ENCODE results near the gene TTC39C.

Gene TTC39C

DNA sequence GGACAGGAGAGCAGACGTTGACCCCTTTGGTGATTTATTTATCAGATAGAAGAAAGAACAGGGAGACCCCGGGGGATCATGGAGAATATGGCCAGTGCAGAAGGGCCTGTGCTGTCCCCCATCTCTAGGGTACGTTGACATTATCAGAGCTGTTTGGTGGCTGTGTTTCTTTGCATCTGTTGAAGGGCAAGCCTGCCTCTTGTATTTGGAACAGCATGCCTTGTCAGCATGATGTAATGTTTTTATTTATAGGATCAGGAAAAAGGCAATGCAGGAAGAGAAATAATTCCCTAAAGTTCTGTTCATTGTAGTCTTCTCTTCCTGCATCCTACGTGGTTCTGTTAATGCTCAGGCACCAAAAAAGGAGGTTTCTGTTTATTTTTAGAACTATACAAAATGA is 74.5 kb downstream of the TTC39C start:
- no peak for DNase-seq (ENCODE audit: low read depth)

DNA sequence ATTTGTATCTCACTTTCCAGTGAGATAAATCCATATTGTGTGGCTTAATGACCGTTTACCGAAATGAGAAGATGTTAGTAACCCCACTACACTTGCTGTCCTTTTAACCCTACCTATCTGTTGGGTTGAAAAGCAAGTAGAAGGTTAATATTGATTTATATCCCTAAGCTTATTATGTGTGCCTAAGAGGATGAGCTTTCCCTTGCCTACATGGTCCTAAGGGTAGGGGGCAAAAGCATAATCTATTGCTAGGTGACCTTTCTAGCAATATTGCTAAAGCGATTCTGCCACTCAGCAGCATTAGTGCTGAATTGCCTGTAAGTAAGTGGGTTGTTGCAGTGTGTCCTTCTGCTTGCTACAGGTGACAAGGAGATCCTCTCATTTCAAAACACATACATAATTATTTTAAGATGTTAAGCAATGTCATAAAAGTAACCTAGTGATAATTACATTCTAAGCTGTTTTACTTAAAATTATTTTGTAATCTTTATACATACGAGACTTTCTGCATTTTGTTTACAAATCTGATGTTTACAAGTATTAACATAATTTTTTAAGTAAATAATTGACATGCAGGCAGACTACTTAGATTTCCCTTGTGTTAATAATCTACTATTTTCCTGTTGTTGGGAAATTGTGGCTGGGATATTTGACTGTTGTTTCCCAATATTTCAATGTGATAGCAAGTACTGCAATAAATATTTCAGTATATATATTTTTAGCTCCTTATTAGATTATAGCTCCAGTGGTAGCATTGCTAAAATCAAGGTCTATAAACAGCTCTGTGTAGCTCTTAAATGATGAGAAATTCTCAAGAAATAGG is 75.2 kb downstream of the TTC39C start:
- DNase-seq (ENCODE audit: low read depth) = no peak

DNA sequence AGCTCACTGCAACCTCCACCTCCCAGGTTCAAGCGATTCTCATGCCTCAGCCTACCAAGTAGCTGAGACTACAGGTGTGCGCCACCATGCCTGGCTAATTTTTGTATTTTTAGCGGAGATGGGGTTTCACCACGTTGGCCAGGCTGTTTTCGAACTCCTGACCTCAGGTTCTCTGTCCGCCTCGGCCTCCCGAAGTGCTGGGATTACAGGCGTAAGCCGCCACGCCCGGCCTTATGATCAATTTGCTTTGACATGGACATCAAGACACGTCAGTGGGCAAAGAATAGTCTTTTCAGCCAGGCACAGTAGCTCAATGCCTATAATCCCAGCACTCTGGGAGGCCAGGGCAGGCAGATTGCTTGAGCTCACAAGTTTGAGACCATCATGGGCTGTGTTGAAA is 76.3 kb downstream of the TTC39C start:
- DNase-seq (ENCODE audit: low read depth) = no peak

DNA sequence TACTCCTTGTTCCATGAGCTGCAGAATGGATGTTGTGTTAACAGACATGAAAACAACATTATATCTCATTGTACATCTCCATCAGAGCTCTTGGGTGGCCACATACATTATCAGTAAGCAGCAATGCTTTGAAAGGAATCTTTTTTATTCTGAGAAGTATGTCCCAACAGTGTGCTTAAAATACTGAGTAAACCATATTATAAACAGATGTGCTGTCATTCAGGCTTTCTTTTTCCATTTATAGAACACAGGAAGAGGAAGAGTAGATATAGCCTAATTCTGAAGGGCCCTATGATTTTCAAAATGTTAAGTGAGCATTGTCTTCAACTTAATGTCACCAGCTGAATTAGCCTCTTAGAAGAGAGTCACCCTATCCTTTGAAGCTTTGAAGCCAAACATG is 80.0 kb downstream of the TTC39C start:
- no peak for DNase-seq (ENCODE audit: low read depth)

DNA sequence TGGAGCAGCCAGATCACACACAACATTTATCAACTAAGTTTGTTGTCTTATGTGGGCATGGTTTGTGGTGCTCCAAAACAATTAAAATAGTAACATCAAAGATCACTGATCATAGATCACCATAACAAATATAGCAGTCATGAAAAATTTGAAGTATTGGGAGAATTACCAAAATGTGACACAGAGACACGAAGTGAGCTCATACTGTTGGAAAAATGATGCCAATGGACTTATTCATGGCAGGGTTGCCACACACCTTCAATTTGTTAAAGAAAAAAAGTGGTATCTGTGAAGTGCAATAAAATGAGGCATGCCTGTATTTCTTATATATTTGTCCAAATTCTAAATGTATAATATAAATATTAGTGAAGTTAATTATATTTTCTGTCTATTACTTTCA is 81.4 kb downstream of the TTC39C start:
- no peak for DNase-seq (ENCODE audit: low read depth)

DNA sequence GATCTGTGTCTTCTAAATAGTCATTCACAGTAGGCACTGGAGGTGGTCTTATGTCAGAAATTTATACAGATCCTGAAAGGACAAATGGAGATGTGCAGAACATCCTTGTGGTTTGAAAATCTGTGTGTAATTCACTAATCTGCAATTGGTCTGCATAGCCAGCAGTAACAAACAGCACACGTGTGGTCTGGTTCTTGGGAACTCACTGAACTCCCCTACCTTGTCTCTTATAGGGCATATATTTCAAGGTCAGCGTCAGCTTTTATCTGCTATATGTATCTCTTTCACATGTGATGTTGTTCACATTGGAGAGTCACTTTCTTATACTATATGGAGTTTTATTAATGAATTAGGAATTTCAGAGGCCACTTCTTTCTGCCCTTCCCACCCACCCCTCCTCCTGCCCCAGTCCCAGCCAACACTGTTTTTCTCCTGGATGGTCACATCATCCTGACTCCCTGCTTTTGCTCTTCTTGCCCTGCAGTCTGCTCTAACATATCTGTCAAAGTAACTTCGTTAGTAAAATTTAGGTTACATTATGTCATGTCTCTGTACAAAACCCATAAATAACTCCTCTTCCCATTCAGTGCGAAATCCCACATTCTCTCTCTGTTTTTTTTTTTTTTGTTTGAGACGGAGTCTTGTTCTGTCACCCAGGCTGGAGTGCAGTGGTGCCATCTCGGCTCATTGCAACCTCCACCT is 88.9 kb downstream of the TTC39C start:
- no peak for DNase-seq (ENCODE audit: low read depth)

DNA sequence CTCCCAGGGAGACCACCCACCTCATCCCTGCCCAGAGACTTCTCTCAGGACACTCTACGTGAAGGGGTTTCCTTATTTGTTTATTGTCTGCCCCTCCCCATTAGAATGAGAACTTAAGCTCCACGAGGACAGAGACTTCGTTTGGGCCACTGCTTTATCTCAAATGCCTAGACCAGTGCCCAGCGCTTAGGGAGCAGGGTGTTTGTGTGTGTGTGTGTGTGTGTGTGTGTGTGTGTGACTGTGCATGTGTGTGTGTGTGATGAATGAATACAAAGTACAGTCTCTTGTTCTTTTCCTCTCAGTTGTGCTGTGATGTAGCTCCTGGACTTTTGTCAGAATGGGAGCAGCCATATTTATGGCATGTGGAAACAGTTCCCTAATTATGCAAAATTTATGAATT is 89.9 kb downstream of the TTC39C start:
- DNase-seq (ENCODE audit: low read depth) = no peak

DNA sequence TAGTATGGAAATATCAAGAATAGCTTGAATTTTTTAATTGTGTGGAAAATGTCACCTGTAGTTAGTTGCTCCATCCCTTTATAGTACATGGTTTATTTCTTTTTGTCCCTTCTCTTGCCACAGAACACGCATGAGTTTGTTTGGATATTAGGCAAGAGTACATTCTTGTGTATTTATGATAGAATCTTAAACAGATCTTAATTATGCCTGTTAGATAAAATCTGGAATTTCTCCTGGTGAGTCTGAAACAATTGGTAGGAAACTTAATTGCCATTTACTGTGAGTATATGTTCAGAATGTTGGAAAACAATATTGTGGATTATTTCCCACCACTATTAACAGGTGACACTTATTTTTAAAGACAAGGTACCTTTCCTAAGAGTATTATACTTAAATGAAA is 94.1 kb downstream of the TTC39C start:
- DNase-seq (ENCODE audit: low read depth) = no peak

DNA sequence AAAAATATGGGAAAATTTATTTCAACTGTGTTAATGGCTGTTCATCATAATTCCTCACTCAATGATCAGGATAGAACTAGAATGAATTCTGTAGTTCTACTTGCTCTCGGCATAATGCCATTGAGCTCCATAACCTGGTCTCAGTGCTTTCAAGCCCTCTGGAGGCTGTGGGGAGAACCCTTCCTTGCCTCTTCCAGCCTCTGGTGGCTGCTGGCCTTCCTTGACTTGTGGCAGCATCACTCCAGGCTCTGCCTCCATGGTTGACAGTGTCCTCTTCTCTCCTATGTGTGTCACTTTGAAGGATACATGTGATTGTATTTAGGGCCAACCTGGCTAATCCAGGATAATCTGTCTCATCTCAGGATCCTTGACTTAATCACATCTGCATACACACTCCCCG is 97.4 kb downstream of the TTC39C start:
- no peak for DNase-seq (ENCODE audit: low read depth)

DNA sequence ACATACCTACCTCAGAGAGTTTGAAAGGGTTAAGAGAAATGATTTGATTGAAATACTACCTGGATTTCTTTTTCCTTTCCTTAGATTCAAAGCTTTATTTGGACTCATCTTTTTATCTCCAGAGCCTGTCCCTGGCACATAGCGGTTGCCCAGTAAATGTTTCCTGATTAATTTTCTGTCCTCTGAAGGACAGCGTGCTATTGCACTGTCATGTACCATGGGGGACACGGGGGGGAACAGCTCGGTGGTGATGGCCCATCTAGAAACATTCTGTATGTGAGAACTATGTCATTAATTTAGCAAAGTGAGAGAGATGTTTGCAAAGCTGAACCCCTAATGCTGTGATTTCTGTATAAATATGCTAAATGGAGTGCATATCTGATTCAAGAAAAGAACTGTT is 97.9 kb downstream of the TTC39C start:
- no peak for DNase-seq (ENCODE audit: low read depth)

DNA sequence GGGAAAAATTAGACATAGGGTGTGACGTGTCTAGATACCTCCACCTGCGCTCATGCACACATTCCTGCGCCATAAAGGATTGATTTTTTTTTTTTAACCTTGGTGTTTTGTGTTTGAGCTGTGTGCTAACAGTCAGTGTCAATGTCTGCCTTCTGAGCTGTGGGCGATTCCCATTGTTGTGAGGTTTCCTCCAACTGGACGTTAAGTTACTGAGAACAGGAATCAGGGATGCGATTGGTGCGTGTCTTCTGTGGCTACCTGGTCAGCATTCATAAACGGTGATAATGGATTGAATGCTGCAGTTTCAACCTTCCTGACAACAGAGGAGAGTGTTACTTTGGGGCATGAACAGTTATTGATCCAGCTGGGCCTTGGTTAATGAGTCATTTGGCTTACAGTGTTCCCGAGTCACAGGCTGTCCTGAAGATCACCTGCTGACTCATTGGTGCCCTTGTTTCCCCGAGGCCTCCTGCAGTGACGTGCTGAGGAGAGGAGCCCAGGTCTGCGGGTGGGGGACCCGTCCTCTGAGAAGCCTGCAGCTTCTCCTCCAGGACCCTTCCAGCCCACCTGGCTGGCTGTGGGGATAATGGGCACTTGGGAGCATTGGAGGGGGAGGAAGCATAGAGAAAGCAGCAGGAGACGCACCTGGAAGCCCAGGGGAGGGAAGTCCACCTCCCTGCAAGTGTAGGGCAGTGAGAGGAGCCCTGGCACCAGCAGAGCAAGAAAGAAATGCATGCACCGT is 98.5 kb downstream of the TTC39C start:
- no peak for DNase-seq (ENCODE audit: low read depth)

DNA sequence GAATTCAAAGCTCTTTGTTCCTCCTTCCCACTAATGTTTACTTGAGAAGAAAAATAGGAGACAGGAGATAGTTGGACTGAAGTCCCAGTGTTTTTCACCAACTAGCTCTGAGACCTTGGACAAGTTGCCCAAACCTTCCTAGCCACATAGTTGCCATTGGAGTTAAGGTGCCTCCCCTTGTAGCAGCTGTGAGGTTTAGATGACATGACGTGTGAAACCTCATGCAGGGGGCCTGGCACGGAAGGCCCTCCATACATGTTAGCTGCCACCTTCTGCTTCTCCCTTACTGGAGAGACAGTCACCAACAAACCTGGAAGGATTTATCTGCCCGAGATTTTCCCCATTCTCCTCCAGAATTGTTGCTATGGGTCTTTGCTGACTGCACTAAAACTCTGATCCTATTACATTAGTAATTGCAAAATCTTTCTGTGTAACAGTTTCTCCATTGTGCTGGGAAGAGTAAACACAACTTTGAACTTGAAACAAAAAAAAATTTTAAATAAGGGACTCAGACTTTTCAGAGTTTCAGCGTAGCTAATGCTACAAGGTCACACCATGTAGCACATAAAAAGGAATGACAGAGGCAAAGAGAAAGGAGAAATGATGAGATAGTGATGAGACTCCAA is 100.5 kb downstream of the TTC39C start:
- no peak for DNase-seq (ENCODE audit: low read depth)

DNA sequence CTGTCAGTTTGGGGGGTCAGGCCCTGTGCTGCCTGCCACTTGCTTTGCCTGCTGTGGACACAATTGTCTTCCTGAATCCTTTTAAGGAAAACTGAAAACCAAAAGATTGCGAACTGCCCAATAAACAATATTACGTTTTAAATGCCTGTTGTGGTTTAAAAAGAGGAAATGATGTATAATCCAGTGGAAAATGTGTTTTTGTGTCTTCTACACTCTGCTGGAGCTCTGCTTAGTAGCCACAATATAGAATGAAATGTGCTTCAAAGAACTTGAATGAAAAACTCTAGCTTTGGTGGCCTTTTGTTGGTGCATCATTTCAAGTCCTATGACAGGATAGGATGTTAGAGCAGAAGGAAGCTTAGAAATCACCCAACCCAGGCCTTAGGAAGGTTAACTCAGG is 101.1 kb downstream of the TTC39C start:
- no peak for DNase-seq (ENCODE audit: low read depth)

DNA sequence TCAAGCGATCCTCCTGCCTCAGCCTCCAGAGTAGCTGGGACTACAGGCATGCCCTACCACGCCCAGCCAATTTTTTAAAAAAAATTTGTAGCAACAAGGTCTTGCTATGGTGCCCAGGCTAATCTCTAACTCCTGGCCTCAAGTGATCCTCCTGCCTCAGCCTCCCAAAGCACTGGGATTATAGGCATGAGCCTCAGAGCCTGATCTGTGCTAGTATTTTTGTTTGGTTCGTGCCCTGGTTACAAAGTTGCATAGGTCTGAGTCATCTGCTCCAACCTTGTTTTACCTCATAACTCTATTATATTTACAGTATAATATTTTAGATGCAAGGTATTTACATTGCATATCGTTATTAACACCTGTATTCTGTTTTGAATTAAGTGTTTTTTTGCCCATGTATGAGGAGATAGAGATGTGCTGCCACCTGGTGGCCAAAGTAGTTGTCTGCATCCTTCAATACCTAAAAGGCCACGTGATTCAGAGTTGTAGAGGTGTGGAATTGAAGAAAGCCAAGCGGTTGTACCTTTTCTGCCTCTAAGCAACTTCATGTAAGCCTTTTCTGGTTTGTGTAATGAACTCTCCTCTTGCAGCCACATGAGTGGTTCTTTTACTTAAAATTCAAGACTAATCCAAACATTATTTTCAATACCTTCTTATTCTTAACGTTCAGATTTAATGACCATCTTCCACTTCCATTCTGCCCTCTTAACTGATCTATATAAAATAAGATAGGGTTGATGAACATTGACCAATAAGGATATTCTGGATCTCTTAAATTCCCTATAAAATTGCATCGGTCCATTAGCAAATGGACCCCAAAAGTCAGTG is 104.4 kb downstream of the TTC39C start:
- DNase-seq (ENCODE audit: low read depth) = peak; percentile 63

DNA sequence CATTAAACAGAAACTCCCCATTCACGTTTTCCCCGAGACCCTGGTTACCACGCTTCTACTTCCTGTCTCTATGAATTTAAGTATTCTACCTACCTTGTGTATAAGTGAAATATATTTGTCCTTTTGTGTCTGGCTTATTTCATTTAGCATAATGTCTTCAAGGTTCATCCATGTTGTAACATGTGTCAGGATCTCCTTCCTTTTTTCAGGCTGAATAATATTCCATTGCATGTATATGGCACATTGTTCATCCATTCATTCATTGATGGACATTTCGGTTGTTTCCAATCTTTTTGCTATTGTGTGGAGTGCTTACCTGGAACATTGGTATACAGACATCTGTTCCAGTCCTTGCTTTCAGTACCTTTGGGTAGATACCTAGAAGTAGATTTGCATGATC is 106.1 kb downstream of the TTC39C start:
- no peak for DNase-seq (ENCODE audit: low read depth)

DNA sequence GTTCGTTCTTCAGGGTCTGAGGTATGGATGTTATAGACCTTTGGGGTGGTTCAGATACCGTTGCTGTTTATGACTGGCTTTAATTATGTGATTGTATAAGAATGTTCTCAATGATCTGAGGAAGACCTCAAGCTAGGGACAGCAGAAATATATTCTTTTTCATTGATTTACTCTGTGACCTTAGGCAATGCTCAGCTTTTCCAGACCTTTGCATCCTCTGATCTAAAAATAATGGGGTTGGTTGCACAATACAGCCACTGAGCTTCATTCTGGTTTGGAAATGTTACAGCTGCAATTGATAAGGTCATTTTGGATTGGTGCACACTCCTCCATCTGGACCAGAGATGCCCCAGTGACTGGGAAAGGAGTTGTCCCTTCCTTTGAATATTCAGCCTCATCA is 107.1 kb downstream of the TTC39C start:
- DNase-seq (ENCODE audit: low read depth) = no peak

DNA sequence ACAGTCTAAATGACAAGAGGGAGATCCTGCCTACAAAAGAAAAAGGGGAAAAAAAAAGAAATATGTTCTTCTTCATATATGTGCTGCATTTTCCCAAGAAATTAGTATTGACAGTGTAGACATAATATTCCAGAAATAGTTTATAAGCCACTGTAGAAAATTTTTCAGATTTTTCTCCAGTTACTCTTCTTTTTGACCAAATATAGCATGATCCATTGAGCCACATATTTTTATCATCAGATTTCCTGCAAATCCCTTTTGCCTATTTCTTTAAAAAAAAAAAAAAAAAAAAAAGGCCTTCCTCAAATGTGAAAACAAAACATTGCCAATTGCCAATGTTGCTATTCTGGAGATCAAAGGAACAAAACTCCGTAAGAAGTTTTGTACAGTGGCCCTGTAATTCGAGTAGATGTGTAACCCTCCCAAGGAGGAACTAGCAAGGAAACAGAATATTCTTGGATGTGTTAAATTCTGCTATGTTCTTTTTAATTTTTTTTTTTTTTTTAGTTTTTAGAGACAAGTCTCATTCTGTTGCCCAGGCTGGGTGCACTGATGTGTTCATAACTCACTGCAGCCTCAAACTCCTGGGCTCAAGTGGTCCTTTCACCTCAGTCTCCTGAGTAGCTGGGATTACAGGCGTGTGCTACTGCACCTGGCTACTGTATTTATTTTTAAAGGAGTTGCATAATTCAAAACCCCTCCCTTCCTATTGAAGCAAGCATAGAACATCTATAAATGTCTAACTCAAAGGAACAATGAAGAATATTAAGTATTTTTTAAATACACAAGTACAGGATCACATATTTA is 111.8 kb downstream of the TTC39C start:
- no peak for DNase-seq (ENCODE audit: low read depth)

DNA sequence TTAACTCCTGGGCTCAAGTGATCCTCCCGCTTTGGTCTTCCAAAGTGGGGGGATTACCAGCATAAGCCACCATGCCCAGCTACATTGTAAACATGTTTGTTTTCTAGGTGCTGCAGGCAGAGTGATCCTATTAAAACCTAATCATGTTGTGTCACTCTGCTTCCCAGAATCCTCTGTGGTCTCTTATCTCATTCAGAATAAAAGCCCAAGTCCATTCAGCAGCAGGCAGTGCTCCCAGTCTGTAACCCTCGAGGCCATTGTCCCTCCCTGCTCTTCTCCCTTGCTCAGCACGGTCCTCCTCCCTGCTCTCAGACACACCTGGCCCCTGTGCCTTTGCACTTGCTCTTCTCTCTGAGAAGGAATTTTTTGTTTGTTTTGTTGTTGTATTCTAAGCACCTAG is 113.2 kb downstream of the TTC39C start:
- DNase-seq (ENCODE audit: low read depth) = no peak

DNA sequence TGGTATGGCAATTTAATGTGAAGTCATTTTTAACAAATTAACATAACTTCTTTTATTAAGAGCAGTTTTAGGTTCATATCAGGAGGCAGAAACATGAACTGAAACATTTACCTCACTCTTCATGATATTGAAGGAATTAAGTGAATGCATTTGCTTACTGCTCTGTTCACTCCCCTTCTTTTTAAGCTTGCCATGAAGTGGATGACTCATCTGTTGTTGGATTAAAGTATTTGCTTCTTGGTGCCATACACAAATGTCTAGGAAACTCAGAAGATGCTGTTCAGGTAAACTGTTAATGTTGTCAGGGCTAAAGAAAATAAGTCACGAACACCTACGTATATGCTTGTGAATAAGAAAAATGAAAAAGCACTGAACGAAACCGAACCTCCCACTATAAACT is 114.1 kb downstream of the TTC39C start:
- peak; percentile 62 for DNase-seq (ENCODE audit: low read depth)

DNA sequence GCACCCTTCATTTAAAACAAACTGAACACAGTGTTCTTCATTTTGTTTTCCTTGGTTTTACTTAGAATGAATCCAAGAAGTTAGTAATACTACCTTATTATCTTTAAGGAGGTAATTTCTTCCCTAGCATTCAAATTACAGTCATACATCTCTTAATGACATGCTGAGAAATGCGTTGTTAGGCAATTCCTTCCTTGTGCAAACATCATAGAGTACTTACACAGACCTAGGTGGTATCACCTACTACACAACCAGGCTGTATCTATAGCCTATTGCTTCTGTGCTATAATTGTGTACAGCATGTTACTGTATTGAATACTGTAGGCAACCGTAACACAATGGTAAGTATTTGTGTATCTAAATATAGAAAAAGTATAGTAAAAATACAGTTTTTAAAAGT is 115.9 kb downstream of the TTC39C start:
- DNase-seq (ENCODE audit: low read depth) = peak; percentile 63

DNA sequence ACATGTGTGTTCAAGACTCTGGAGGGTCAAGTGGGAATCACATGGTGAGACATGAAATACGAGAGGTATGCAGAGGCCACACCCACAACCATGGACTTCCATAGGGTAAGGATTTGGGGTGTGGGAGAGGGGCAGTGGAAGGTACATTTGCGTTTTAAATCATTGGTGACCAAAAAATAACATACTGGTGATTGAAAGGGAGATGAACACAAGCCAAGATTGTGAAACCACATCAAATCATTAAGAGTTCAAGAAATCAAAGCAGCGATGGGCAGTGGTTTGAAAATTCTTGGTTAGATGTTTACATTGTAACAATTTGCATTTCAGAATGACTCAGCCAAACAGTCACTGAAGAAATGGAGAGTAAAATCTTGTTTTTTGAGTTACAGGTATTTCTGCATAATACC is 122.4 kb downstream of the TTC39C start:
- peak; percentile 21 for DNase-seq (ENCODE audit: low read depth)

Data from amniotic epithelial cell (primary cell).